RKO (cell line): ENCODE data around the gene LAMA3.

Experiments used
- DNase-seq: peaks from one replicate; pipeline ENCODE4 v3.0.0-alpha.2; 2016; ENCODE audit warnings: low spot score

LAMA3 gene

GRCh38 chr18:23778828-23779227 lies 89.6 kb downstream of the LAMA3 start:
- no peak for DNase-seq

GRCh38 chr18:23779696-23780303 lies 90.5 kb downstream of the LAMA3 start:
- peak; percentile 35 for DNase-seq

- peak; percentile 59 for DNase-seq
Observed at GRCh38 chr18:23784832-23785245, 95.6 kb downstream of the LAMA3 start.

- no peak for DNase-seq
Observed at GRCh38 chr18:23793051-23793450, 103.8 kb downstream of the LAMA3 start.

GRCh38 chr18:23793985-23794867 lies 105.0 kb downstream of the LAMA3 start:
- no peak for DNase-seq

- DNase-seq = no peak
Observed at GRCh38 chr18:23798249-23798648, 109.0 kb downstream of the LAMA3 start.

- no peak for DNase-seq
Observed at GRCh38 chr18:23798824-23799223, 109.6 kb downstream of the LAMA3 start.

- DNase-seq = no peak
Observed at GRCh38 chr18:23799540-23799939, 110.3 kb downstream of the LAMA3 start.

- DNase-seq = no peak
Observed at GRCh38 chr18:23800902-23801301, 111.6 kb downstream of the LAMA3 start.

GRCh38 chr18:23802817-23803216 lies 113.6 kb downstream of the LAMA3 start:
- DNase-seq = no peak

GRCh38 chr18:23803755-23804154 lies 114.5 kb downstream of the LAMA3 start:
- no peak for DNase-seq

GRCh38 chr18:23805898-23806297 lies 116.6 kb downstream of the LAMA3 start:
- DNase-seq = no peak

- DNase-seq = no peak
Observed at GRCh38 chr18:23809415-23809814, 120.2 kb downstream of the LAMA3 start.

GRCh38 chr18:23810396-23810795 lies 121.1 kb downstream of the LAMA3 start:
- no peak for DNase-seq

GRCh38 chr18:23811176-23811575 lies 121.9 kb downstream of the LAMA3 start:
- DNase-seq = no peak

GRCh38 chr18:23812546-23813440 lies 123.5 kb downstream of the LAMA3 start:
- DNase-seq = peak; percentile 41

GRCh38 chr18:23814991-23815614 lies 125.8 kb downstream of the LAMA3 start:
- DNase-seq = no peak

- no peak for DNase-seq
Observed at GRCh38 chr18:23816021-23816420, 126.8 kb downstream of the LAMA3 start.

GRCh38 chr18:23816740-23817139 lies 127.5 kb downstream of the LAMA3 start:
- no peak for DNase-seq

- DNase-seq = no peak
Observed at GRCh38 chr18:23819001-23819400, 129.7 kb downstream of the LAMA3 start.

- DNase-seq = peak; percentile 14
Observed at GRCh38 chr18:23822590-23823385, 133.5 kb downstream of the LAMA3 start.
